TTC549 (cell line): ENCODE measurements around the gene ADNP.
A peak's percentile ranks its signal among the peaks of the same experiment; 100 is the strongest.

ENCODE experiments used
- FAIRE-seq: peaks from 2 replicates; lab custom pipeline; 2012; peaks lifted over from hg19 to GRCh38; lab: Jason Lieb, UNC

The ADNP gene

GRCh38 chr20:50932016-50932485 lies 814 bp upstream of the ADNP start:
- no peak for FAIRE-seq

GRCh38 chr20:50930976-50931305 lies 296 bp downstream of the ADNP start:
- no peak for FAIRE-seq

- no peak for FAIRE-seq
Measured at GRCh38 chr20:50930139-50930975, 880 bp downstream of the ADNP start.

- FAIRE-seq: peak; percentile 83
Measured at GRCh38 chr20:50929299-50930138, 1.7 kb downstream of the ADNP start.

GRCh38 chr20:50928469-50928868 lies 2.8 kb downstream of the ADNP start:
- no peak for FAIRE-seq

- no peak for FAIRE-seq
Measured at GRCh38 chr20:50926530-50926929, 4.7 kb downstream of the ADNP start.

- FAIRE-seq: no peak
Measured at GRCh38 chr20:50924261-50924920, 6.8 kb downstream of the ADNP start.

- FAIRE-seq: no peak
Measured at GRCh38 chr20:50921803-50922501, 9.3 kb downstream of the ADNP start.

- FAIRE-seq: no peak
Measured at GRCh38 chr20:50920997-50921396, 10.2 kb downstream of the ADNP start.

- FAIRE-seq: no peak
Measured at GRCh38 chr20:50919567-50919966, 11.7 kb downstream of the ADNP start.

- no peak for FAIRE-seq
Measured at GRCh38 chr20:50918403-50918802, 12.8 kb downstream of the ADNP start.

GRCh38 chr20:50916934-50917333 lies 14.3 kb downstream of the ADNP start:
- no peak for FAIRE-seq

- no peak for FAIRE-seq
Measured at GRCh38 chr20:50916257-50916656, 15.0 kb downstream of the ADNP start.

- FAIRE-seq: no peak
Measured at GRCh38 chr20:50915424-50915823, 15.8 kb downstream of the ADNP start.

GRCh38 chr20:50913690-50914375 lies 17.4 kb downstream of the ADNP start:
- no peak for FAIRE-seq

GRCh38 chr20:50911716-50912115 lies 19.5 kb downstream of the ADNP start:
- no peak for FAIRE-seq

- FAIRE-seq: no peak
Measured at GRCh38 chr20:50911030-50911429, 20.2 kb downstream of the ADNP start.

- FAIRE-seq: no peak
Measured at GRCh38 chr20:50909413-50909812, 21.8 kb downstream of the ADNP start.

- FAIRE-seq: no peak
Measured at GRCh38 chr20:50904067-50904570, 27.1 kb downstream of the ADNP start.

GRCh38 chr20:50903353-50904051 lies 27.7 kb downstream of the ADNP start:
- no peak for FAIRE-seq

GRCh38 chr20:50901301-50901700 lies 29.9 kb downstream of the ADNP start:
- no peak for FAIRE-seq
